HG03175 (cell line): ENCODE measurements around the gene ODAD3.
"Not testable (repeated sequence)": the region's sequence is repeated elsewhere in the genome, so short reads cannot be mapped to it uniquely, and the experiment has no call there.

Experiments used
- ATAC-seq: cut with Tn5 transposase; IDR thresholded peaks from one replicate; pipeline ENCODE4 v1.9.1; 2021; ENCODE audit warnings: mild to moderate bottlenecking, moderate library complexity; ENCODE audit not compliant: unreplicated experiment

ODAD3 gene

GRCh38 chr19:11461453-11461852 is 26.5 kb upstream of the ODAD3 start:
- ATAC-seq, result no peak

DNA sequence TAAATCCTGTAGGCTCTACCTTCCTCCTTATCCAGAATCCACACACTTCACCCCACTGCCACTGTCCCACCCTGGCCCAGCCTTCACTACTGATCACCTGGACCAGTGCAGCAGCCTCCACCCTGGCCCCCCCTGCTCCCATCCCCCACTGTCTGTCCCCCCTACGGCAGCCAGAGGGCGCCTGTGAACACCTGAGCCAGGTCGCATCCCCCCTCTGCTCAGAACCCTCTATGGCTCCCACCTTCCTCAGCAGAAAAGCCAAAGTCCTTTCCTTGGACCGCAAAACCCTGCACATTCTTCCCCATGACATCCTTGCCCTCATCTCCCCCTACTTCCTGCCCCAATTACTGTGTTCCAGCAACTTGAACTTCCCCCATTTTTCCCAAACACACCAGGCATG is 25.3 kb upstream of the ODAD3 start:
- no peak for ATAC-seq

GRCh38 chr19:11458912-11459311 is 24.0 kb upstream of the ODAD3 start:
- ATAC-seq, result not testable (repeated sequence)

- no peak for ATAC-seq
Observed at GRCh38 chr19:11458236-11458900, 23.4 kb upstream of the ODAD3 start.

GRCh38 chr19:11457831-11458230 is 22.9 kb upstream of the ODAD3 start:
- no peak for ATAC-seq

GRCh38 chr19:11457115-11457514 is 22.2 kb upstream of the ODAD3 start:
- ATAC-seq, result no peak

DNA sequence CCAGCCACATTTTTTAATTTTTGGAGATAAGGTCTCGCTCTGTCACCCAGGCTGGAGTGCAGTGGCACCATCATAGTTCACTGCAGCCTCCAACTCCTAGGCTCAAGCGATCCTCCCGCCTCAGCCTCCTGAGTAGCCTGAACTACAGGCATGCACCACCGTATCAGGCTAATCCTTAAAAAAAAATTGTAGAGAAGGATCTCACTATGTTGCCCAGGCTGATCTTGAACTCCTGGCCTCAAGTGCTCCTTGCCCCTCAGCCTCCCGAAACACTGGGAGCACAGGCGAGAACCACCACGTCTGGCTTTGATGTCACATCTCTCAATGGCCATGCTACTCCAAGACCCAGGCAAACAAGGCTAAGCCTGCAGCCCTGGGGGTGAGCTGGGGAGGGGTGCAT is 21.7 kb upstream of the ODAD3 start:
- ATAC-seq, result no peak

DNA sequence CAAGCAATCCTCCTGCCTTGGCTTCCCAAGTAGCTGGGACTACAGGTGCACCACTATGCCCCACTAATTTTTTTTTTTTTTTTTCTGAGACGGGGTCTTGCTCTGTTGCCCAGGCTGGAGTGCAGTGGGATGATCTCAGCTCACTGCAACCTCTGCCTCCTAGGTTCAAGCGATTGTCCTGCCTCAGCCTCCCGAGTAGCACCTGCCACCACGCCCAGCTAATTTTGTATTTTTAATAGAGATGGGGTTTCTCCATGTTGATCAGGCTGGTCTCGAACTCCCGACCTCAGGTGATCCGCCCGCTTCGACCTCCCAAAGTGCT is 20.3 kb upstream of the ODAD3 start:
- not testable (repeated sequence) for ATAC-seq

GRCh38 chr19:11453468-11454341 is 18.8 kb upstream of the ODAD3 start:
- no peak for ATAC-seq

- ATAC-seq, result no peak
Observed at GRCh38 chr19:11452620-11453310, 17.8 kb upstream of the ODAD3 start.

GRCh38 chr19:11451871-11452619 is 17.1 kb upstream of the ODAD3 start:
- no peak for ATAC-seq

- no peak for ATAC-seq
Observed at GRCh38 chr19:11451327-11451870, 16.5 kb upstream of the ODAD3 start.

DNA sequence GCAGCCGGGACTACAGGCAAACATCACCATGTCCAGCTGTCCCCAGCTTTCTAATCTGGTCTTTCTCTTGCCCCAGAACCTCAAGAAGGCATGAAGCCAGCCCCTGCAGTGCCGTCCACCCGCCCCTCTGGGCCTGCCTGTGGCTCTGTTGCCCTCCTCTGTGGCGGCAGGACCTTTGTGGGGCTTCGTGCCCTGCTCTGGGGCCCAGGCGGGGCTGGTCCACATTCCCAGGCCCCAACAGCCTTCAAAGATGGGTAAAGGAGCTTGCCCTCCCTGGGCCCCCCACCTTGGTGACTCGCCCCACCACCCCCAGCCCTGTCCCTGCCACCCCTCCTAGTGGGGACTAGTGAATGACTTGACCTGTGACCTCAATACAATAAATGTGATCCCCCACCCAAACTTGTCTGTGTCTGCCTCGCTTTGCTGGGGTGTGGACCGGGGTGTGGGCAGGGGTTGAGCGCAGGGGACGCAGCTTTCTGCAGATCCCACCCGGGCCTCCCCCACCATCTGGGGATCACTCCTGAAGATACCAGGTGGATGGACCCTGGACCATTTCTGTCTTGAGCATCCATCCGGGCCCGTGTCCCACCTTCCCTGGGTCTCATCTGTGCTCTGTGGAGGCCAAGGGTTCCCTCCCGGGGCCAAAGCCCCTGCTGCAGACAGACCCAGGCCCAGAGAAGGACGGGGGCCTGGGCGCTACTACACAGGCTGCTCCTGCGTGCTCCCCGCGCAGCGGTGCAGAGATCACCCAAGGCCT is 15.8 kb upstream of the ODAD3 start:
- no peak for ATAC-seq

DNA sequence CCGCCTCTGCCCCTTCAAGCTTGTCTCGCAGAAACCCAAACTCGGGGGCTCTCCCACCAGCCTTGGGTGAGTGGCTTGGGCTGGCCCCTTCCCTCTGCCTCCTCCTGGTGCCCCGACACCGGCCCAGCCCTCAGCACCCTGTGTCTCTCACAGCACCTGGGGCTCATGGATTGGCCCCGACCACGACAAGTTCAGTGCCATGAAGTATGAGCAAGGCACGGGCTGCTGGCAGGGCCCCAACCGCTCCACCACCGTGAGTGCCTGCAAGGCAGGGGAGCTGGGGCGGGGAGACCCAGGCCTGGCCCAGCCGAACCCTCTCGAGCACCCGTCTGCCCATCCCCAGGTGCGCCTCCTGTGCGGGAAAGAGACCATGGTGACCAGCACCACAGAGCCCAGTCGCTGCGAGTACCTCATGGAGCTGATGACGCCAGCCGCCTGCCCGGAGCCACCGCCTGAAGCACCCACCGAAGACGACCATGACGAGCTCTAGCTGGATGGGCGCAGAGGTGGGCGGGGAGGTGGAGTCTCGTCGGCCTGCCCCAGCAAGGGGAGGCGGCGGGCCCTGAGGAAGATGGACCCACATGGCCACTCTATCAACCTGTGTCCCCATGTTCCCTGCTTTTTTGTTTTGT is 14.1 kb upstream of the ODAD3 start:
- no peak for ATAC-seq

DNA sequence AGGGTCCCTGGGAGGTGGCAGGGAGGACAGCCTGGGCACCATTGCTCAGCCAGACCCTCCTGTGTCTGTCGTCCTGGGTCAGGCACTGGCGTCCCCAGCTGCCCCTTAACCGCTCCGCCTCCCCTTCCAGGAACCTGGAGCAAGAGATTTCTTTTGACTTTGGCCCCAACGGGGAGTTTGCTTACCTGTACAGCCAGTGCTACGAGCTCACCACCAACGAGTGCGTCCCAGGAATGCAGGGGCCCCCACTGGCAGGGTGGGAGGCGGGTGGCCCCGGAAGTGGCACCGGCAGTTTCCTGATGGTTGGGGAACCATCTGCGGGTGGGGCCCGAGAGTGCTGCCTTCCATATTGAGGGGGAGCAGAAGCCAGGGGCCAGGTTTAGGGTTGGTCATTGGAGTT is 13.5 kb upstream of the ODAD3 start:
- no peak for ATAC-seq

DNA sequence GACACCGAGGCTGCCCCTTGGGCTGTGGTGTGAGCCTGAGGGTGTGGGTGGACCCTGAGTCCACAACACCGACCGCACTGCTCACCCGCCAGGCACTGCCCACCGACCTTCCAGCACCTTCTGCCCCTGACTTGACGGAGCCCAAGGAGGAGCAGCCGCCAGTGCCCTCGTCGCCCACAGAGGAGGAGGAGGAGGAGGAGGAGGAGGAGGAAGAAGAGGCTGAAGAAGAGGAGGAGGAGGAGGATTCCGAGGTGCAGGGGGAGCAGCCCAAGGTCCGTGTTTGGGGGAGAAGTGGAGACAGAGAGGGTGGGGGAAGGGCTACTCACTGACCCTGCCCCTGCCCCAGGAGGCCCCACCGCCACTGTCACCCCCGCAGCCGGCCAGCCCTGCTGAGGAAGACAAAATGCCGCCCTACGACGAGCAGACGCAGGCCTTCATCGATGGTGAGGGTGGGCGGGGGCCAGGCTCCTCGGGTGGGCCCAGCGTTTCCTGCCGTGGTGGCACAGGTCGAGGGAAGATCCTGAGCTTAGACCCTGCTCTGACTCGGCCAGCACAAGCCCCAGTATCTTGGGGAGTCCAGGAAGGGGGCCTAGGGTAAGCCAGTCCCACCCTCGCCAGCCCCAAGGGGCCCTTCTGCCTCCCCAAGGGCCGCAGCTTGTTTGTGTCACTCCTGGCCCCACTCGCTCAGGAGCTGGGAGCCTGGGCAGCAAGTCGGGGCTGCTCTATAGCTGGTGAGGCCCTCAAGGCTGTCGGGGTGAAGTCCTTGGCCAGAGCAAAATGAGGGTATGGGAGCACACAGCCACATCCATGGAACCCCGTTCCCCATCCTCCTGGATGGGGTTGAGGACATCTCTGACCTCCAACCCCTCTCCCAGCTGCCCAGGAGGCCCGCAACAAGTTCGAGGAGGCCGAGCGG is 12.7 kb upstream of the ODAD3 start:
- no peak for ATAC-seq

DNA sequence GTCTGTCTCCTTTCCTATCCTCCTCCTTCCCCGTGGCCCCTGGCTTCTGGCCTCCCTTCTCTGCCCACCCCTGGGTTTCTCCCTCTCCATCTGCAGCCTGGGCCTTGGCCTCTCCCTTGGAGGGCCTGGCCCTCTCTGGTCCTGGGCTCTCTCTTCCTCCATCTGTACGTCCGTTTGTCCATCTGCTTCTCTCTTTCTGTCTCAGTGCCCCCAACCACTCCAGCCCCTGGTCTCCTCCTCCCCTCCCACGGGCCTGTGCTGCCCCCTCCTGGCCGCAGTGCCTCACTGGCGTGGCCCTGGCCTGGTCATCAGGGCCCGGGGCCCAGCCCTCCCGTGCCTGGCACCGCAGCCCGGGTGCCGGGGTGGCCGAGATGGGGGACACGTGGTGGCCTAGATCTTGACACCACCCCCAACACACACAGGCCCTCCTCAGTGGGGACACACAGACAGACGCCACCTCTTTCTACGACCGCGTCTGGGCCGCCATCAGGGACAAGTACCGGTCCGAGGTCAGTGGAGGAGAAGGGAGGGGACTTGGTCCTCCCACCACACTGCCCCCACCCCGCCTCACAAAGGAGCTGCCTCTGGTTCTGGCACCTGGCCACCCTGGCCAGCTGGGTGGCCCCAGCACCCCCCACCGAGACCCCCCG is 11.9 kb upstream of the ODAD3 start:
- no peak for ATAC-seq

GRCh38 chr19:11446271-11446651 is 11.3 kb upstream of the ODAD3 start:
- ATAC-seq, result no peak
